Endothelial cell of umbilical vein (primary cell): Measurements from ENCODE around the gene SLC44A1. TPM values are rescaled to one million over a fixed set of nuclear protein-coding genes. Genes with fewer than 3 reads are reported as not detected.

Experiments
- BruUV-seq: library from RNA; stranded (reverse); fragments of 400-500 nt; replicated peaks from 2 replicates; lab custom pipeline; 2021; lab: Mats Ljungman, UMichigan
- CTCF ChIA-PET: fragments of 300-600, 350-600 bp; sonication (Branson Sonifier 250); formaldehyde crosslinking; loops from one replicate; lab custom pipeline; 2021; ENCODE audit warnings: antibody characterized with exemption, inconsistent platforms; lab: Charles Lee
- POLR2A ChIA-PET: fragments of 300-600, 350-600 bp; sonication (Branson Sonifier 250); formaldehyde crosslinking; loops from one replicate; lab custom pipeline; 2021; ENCODE audit warnings: antibody characterized with exemption, inconsistent platforms; lab: Charles Lee
- DNase-seq: peaks from one replicate; pipeline ENCODE4 v3.0.0-alpha.2; 2011; ENCODE audit warnings: low read depth, low spot score
- FAIRE-seq: peaks from 2 replicates; lab custom pipeline; 2011; peaks lifted over from hg19 to GRCh38; lab: Jason Lieb, UNC
- H2AFZ ChIP-seq: 2 replicates; pipeline ENCODE4 v1.6.0; 2012; ENCODE audit warnings: low read depth, low read length, control low read depth, inconsistent platforms
- H3K27ac ChIP-seq: 2 replicates; pipeline ENCODE4 v1.5.1; 2011; ENCODE audit warnings: low read depth, mild to moderate bottlenecking, control low read depth, low read length, moderate library complexity; ENCODE audit not compliant: insufficient read depth
- H3K27me3 ChIP-seq, 2 experiments: 2 replicates each; pipeline versions ENCODE4 v1.6.0 to v1.6.1; 2011; ENCODE audit warnings: low read length in 2 of 2, mixed read lengths in 1 of 2; ENCODE audit not compliant: control insufficient read depth in 2 of 2, insufficient read depth in 2 of 2
- H3K36me3 ChIP-seq, 2 experiments: 2 replicates in 1 of 2; 3 replicates in 1 of 2; pipeline ENCODE4 v1.5.1; 2011; ENCODE audit warnings: low read length in 2 of 2, mild to moderate bottlenecking in 1 of 2, moderate library complexity in 1 of 2; ENCODE audit not compliant: control insufficient read depth in 2 of 2, insufficient read depth in 2 of 2; ENCODE audit errors: extremely low read depth in 1 of 2
- H3K4me1 ChIP-seq: 3 replicates; pipeline ENCODE4 v1.5.1; 2011; ENCODE audit warnings: mild to moderate bottlenecking, low read length; ENCODE audit not compliant: control insufficient read depth, insufficient read depth; ENCODE audit errors: extremely low read depth
- H3K4me2 ChIP-seq: 2 replicates; pipeline ENCODE4 v1.6.1; 2011; ENCODE audit warnings: low read length, control low read depth, mixed read lengths; ENCODE audit not compliant: insufficient read depth
- H3K4me3 ChIP-seq, 3 experiments: fragments of 200-600 bp in 1 of 3; sonication (generic), shearing (Covaris generic) in 1 of 3; replicated peaks in 1 of 3; 2 replicates each; pipeline ENCODE4 v1.5.1; 2011 to 2016; ENCODE audit warnings: control low read depth in 3 of 3, low read length in 3 of 3, mild to moderate bottlenecking in 2 of 3, inconsistent platforms in 1 of 3, low read depth in 1 of 3, moderate library complexity in 1 of 3; ENCODE audit not compliant: insufficient read depth in 1 of 3
- H3K79me2 ChIP-seq: 2 replicates; pipeline ENCODE4 v1.6.0; 2012; ENCODE audit warnings: low read length, inconsistent platforms; ENCODE audit not compliant: control insufficient read depth, insufficient read depth
- H3K9ac ChIP-seq: replicated peaks from 2 replicates; pipeline ENCODE3; 2011; ENCODE audit warnings: low read length, control low read depth; ENCODE audit not compliant: insufficient read depth; ENCODE audit errors: extremely low read depth
- H3K9me1 ChIP-seq: replicated peaks from 3 replicates; pipeline ENCODE4 v1.6.0; 2011; ENCODE audit warnings: mild to moderate bottlenecking, low read length; ENCODE audit not compliant: control insufficient read depth, insufficient read depth; ENCODE audit errors: extremely low read depth
- H3K9me3 ChIP-seq: replicated peaks from 2 replicates; pipeline ENCODE4 v1.5.1; 2012; ENCODE audit warnings: low read length, inconsistent platforms; ENCODE audit not compliant: control insufficient read depth, insufficient read depth
- H4K20me1 ChIP-seq: replicated peaks from 2 replicates; pipeline ENCODE3; 2011; ENCODE audit warnings: mild to moderate bottlenecking, low read length; ENCODE audit not compliant: control insufficient read depth, insufficient read depth; ENCODE audit errors: extremely low read depth
- CTCF ChIP-seq, 2 donors: IDR thresholded peaks; 1 replicate in 1 of 2; 2 replicates in 1 of 2; pipeline ENCODE4 v1.5.1; 2011; ENCODE audit warnings: low read length in 2 of 2, mild to moderate bottlenecking in 2 of 2, moderate library complexity in 2 of 2, control low read depth in 1 of 2, inconsistent platforms in 1 of 2, low read depth in 1 of 2; ENCODE audit not compliant: insufficient read depth in 1 of 2; ENCODE audit errors: extremely low read depth in 1 of 2
- EZH2 ChIP-seq: IDR thresholded peaks from 2 replicates; pipeline ENCODE4 v1.6.1; 2012; ENCODE audit warnings: borderline replicate concordance, low read depth, mild to moderate bottlenecking, moderate library complexity, low read length, inconsistent platforms; ENCODE audit not compliant: severe bottlenecking
- FOS ChIP-seq: IDR thresholded peaks from 2 replicates; pipeline ENCODE4 v1.6.1; 2011; ENCODE audit warnings: mild to moderate bottlenecking, low read length, moderate library complexity, borderline replicate concordance; ENCODE audit not compliant: insufficient read depth
- GATA2 ChIP-seq: IDR thresholded peaks from 2 replicates; pipeline ENCODE4 v1.7.0; 2011; ENCODE audit warnings: low read depth, mild to moderate bottlenecking, moderate library complexity, mixed read lengths, low read length; ENCODE audit not compliant: insufficient read length, insufficient read depth
- JUN ChIP-seq: IDR thresholded peaks from 2 replicates; pipeline ENCODE4 v1.6.1; 2011; ENCODE audit warnings: borderline replicate concordance, low read depth; ENCODE audit not compliant: insufficient read length, insufficient read depth
- MAX ChIP-seq: IDR thresholded peaks from 2 replicates; pipeline ENCODE4 v1.6.1; 2011; ENCODE audit not compliant: insufficient read depth, insufficient read length
- MYC ChIP-seq: IDR thresholded peaks from one replicate; pipeline ENCODE4 v1.6.1; 2011; ENCODE audit warnings: mild to moderate bottlenecking, low read depth, low read length
- POLR2A ChIP-seq: IDR thresholded peaks from 2 replicates; pipeline ENCODE4 v1.6.1; 2012; ENCODE audit warnings: low read depth, mild to moderate bottlenecking, control low read depth, low read length
- POLR2AphosphoS5 ChIP-seq: IDR thresholded peaks from 2 replicates; pipeline ENCODE4 v1.6.1; 2012; ENCODE audit warnings: low read depth, mild to moderate bottlenecking, control low read depth, low read length, moderate library complexity; ENCODE audit not compliant: insufficient read depth
- dilution Hi-C: fragments of 300-500 bp; cut with MboI; formaldehyde crosslinking; loops from one replicate; pipeline ENCODE4 v1.15.0; 2019; ENCODE audit warnings: low sequenced_read_pairs; ENCODE audit not compliant: extremely low pct_ligation_motif_present
- intact Hi-C: fragments of 100-400 bp; cut with micrococcal nuclease; formaldehyde crosslinking; loops from one replicate; pipeline ENCODE4 v1.10.0; 2022
- polyA plus RNA-seq, 4 experiments: library from polyadenylated mRNA; depleted of rRNA in 3 of 4; stranded (reverse) in 3 of 4; unstranded in 1 of 4; fragments of >200 nt; gene quantifications; 2 replicates each; pipeline versions ENCODE4 v1.2.1 to v1.2.3, GENCODE V29; 2011 to 2012; ENCODE audit warnings: missing spikeins in 1 of 4
- total RNA-seq: library from RNA; stranded (reverse); gene quantifications from 2 replicates; pipeline ENCODE4 v1.2.3, GENCODE V29; 2021

SLC44A1 gene
- total and polyA plus RNA-seq, 2 donors (not counting 3 experiments of a cell fraction or from before 2014, with no cell fraction given): 16.1 to 37.7 TPM

- intact Hi-C loops: no loop called here
- Histone ChIP-seq H3K9me3 (no peaks in the 10 kb centered on the region), H3K79me2 (peaks cover 15% of the 10 kb centered on the region), H3K4me3 (no peak overlapping the region), H3K9me1 (no peaks in the 10 kb centered on the region), H3K27ac (no peak overlapping the region), H4K20me1 (no peaks in the 10 kb centered on the region), H3K27me3 (no peaks in the 10 kb centered on the region), H3K4me2 (no peak overlapping the region), H3K36me3 (no peaks in the 10 kb centered on the region), H2AFZ (no peak overlapping the region), H3K9ac (no peak overlapping the region), H3K4me1 (no peaks in the 10 kb centered on the region)
- BruUV-seq: no TSS peak
- TF ChIP-seq EZH2: no peak
- TF ChIP-seq FOS: no peak
- TF ChIP-seq POLR2A: no peak
- no peak for TF ChIP-seq GATA2
- TF ChIP-seq POLR2AphosphoS5: no peak
- no peak for TF ChIP-seq CTCF (IDR thresholded peaks at IDR 0.05; ENCODE audit: extremely low read depth in 1 of 2, insufficient read depth in 1 of 2, low read depth in 1 of 2, low read length in 2 of 2)
- TF ChIP-seq MAX: no peak
- no peak for TF ChIP-seq JUN
- TF ChIP-seq MYC: no peak
- ChIA-PET POLR2A (no interaction called here), CTCF (no interaction called here)
- no peak for DNase-seq
- no peak for FAIRE-seq
- dilution Hi-C loops: no loop called here
Observed at GRCh38 chr9:105251133-105251532, 6.7 kb downstream of the SLC44A1 start.
